ENCODE data around the gene SEBOX.
A peak's percentile ranks its signal among the peaks of the same experiment; 100 is the strongest.

- no peak for TF ChIP-seq RAD21 (IDR thresholded peaks at IDR 0.05 in 1 of 2, conservative IDR thresholded peaks at IDR 0.05 in 1 of 2; ENCODE audit: low read depth in 2 of 2, low read length in 2 of 2)
- TF ChIP-seq CTCF (IDR thresholded peaks at IDR 0.05; ENCODE audit: control extremely low read depth in 1 of 3, insufficient read depth in 1 of 3, low read depth in 1 of 3, low read length in 3 of 3): no peak
- TF ChIP-seq CHD2 (IDR thresholded peaks at IDR 0.05; ENCODE audit: low read length): no peak
- TF ChIP-seq SP1 (IDR thresholded peaks at IDR 0.05; ENCODE audit: low read depth, low read length): no peak
- TF ChIP-seq MAFK (IDR thresholded peaks at IDR 0.05; ENCODE audit: low read depth, low read length): no peak
- TF ChIP-seq SIN3A (conservative IDR thresholded peaks at IDR 0.05 in 1 of 2, IDR thresholded peaks at IDR 0.05 in 1 of 2; ENCODE audit: low read depth in 1 of 2, low read length in 2 of 2): 0 out of 4 replicates have a peak, but pooled peaks of 1 of the 2 experiments have one; percentile 1
Measured at GRCh38 chr17:28319598-28319935, 45.4 kb downstream of the SEBOX start.
